Measurements from ENCODE around the gene ID3. TPM values are rescaled to one million over a fixed set of nuclear protein-coding genes. Genes with fewer than 3 reads are reported as not detected.
"Not testable (repeated sequence)": the region's sequence is repeated elsewhere in the genome, so short reads cannot be mapped to it uniquely, and the experiment has no call there.

The ID3 gene
- total RNA-seq, 1 donor from 2014 or later = 90.3 TPM

GRCh38 chr1:23591460-23592208 lies 32.3 kb upstream of the ID3 start:
- intact Hi-C loops (cut with DNase I) = no loop called here
- DNase-seq (ENCODE audit: missing footprints) = no peak
- ATAC-seq = no peak

GRCh38 chr1:23590058-23590783 lies 30.9 kb upstream of the ID3 start:
- intact Hi-C loops (cut with DNase I) = no loop called here
- no peak for ATAC-seq
- no peak for DNase-seq (ENCODE audit: missing footprints)

- no peak for ATAC-seq
- intact Hi-C loops (cut with DNase I) = no loop called here
These were observed 30.3 kb upstream of the ID3 start for GRCh38 chr1:23589585-23589986.

GRCh38 chr1:23588749-23589548 lies 29.6 kb upstream of the ID3 start:
- intact Hi-C loops (cut with DNase I) = no loop called here
- ATAC-seq (peak; percentile 12), DNase-seq (ENCODE audit: missing footprints) (no peak)

More at GRCh38 chr1:23589585-23589986, 30.3 kb upstream of the ID3 start:
- no peak for DNase-seq (ENCODE audit: missing footprints)

GRCh38 chr1:23585321-23586022 lies 26.2 kb upstream of the ID3 start:
- ATAC-seq = no peak
- DNase-seq (ENCODE audit: missing footprints) = no peak
- intact Hi-C loops (cut with DNase I) = no loop called here

GRCh38 chr1:23583727-23584126 lies 24.4 kb upstream of the ID3 start:
- ATAC-seq; intact Hi-C loops (cut with DNase I); DNase-seq (ENCODE audit: missing footprints): not testable (repeated sequence)

GRCh38 chr1:23582820-23583219 lies 23.5 kb upstream of the ID3 start:
- DNase-seq (ENCODE audit: missing footprints) (no peak), ATAC-seq (no peak)
- intact Hi-C loops (cut with DNase I) = no loop called here

- intact Hi-C loops (cut with DNase I) = no loop called here
These were observed 21.9 kb upstream of the ID3 start for GRCh38 chr1:23581219-23581618.

GRCh38 chr1:23578997-23579363 lies 19.7 kb upstream of the ID3 start:
- DNase-seq (ENCODE audit: missing footprints) (no peak), ATAC-seq (no peak)
- intact Hi-C loops (cut with DNase I) = loop anchor here (2.0 kb wide), 1 partner anchor 24 kb away; no protein-coding TSS in a partner anchor

More at GRCh38 chr1:23581219-23581618, 21.9 kb upstream of the ID3 start:
- peak; percentile 68 for ATAC-seq
- peak; percentile 78 for DNase-seq (ENCODE audit: missing footprints)

GRCh38 chr1:23578311-23578996 lies 19.2 kb upstream of the ID3 start:
- ATAC-seq (no peak), DNase-seq (ENCODE audit: missing footprints) (no peak)
- intact Hi-C loops (cut with DNase I) = loop anchor here (2.0 kb wide), 1 partner anchor 24 kb away; no protein-coding TSS in a partner anchor

- intact Hi-C loops (cut with DNase I) = loop anchor here (2.0 kb wide), 1 partner anchor 23 kb away; no protein-coding TSS in a partner anchor
- ATAC-seq = peak; percentile 74
- no peak for DNase-seq (ENCODE audit: missing footprints)
These were observed 18.0 kb upstream of the ID3 start for GRCh38 chr1:23577056-23578004.

- intact Hi-C loops (cut with DNase I) = no loop called here
- ATAC-seq (no peak), DNase-seq (ENCODE audit: missing footprints) (no peak)
These were observed 17.2 kb upstream of the ID3 start for GRCh38 chr1:23576338-23577055.

- intact Hi-C loops (cut with DNase I) = no loop called here
- peak; percentile 30 for ATAC-seq
- DNase-seq (ENCODE audit: missing footprints) = no peak
These were observed 16.0 kb upstream of the ID3 start for GRCh38 chr1:23575226-23575810.

GRCh38 chr1:23574265-23574754 lies 15.0 kb upstream of the ID3 start:
- ATAC-seq (no peak), DNase-seq (ENCODE audit: missing footprints) (no peak)
- intact Hi-C loops (cut with DNase I) = no loop called here

GRCh38 chr1:23573574-23574182 lies 14.4 kb upstream of the ID3 start:
- ATAC-seq (no peak), DNase-seq (ENCODE audit: missing footprints) (no peak)
- intact Hi-C loops (cut with DNase I) = no loop called here

GRCh38 chr1:23571465-23571864 lies 12.2 kb upstream of the ID3 start:
- DNase-seq (ENCODE audit: missing footprints) (no peak), ATAC-seq (no peak)
- intact Hi-C loops (cut with DNase I) = no loop called here
